Measurements from ENCODE around the gene AHI1.

GRCh38 chr6:135314543-135314942 lies 183.0 kb downstream of the AHI1 start:
- TF ChIP-seq CTCF (conservative IDR thresholded peaks at IDR 0.05 in 1 of 2, IDR thresholded peaks at IDR 0.05 in 1 of 2; ENCODE audit: extremely low read depth in 1 of 2, insufficient read depth in 1 of 2, low read depth in 1 of 2, low read length in 2 of 2) = no peak
- no peak for TF ChIP-seq EZH2 (IDR thresholded peaks at IDR 0.05; ENCODE audit: borderline replicate concordance, low read length)

Data from mammary epithelial cell (primary cell).